HepG2 (cell line): ENCODE results near the gene PLD2.

Experiments used
- ELF4 ChIP-seq: sonication (generic); formaldehyde crosslinking; IDR thresholded peaks from 2 replicates; pipeline ENCODE4 v1.5.0; 2020; ENCODE audit warnings: missing genetic modification reagents, mild to moderate bottlenecking, moderate library complexity, borderline replicate concordance
- GABPA ChIP-seq, 2 experiments: IDR thresholded peaks; 2 replicates each; pipeline ENCODE4 v1.6.1; 2011 to 2016; ENCODE audit warnings: low read depth in 2 of 2, low read length in 1 of 2, missing biosample characterization in 1 of 2, missing genetic modification characterization in 1 of 2
- PTBP1 ChIP-seq: fragments of 200-400 bp; formaldehyde crosslinking; IDR thresholded peaks from 2 replicates; pipeline ENCODE4 v1.6.1; 2018; ENCODE audit warnings: low read length, low read depth; ENCODE audit not compliant: poor library complexity, severe bottlenecking
- RAD21 ChIP-seq: fragments of 450-650 bp; formaldehyde crosslinking; IDR thresholded peaks from 2 replicates; pipeline ENCODE4 v1.5.0; 2020; ENCODE audit warnings: mild to moderate bottlenecking
- ZNF367 ChIP-seq: sonication (generic); formaldehyde crosslinking; IDR thresholded peaks from 2 replicates; pipeline ENCODE4 v1.4.0; 2020; ENCODE audit warnings: missing genetic modification reagents, borderline replicate concordance
- TF ChIP-seq, protein P1 (sequence below): sonication (generic); formaldehyde crosslinking; IDR thresholded peaks from 2 replicates; pipeline ENCODE4 v1.5.0; 2020; ENCODE audit warnings: mild to moderate bottlenecking, missing genetic modification reagents, moderate library complexity
- TF ChIP-seq, protein P2 (sequence below): sonication (generic); formaldehyde crosslinking; IDR thresholded peaks from 2 replicates; pipeline ENCODE4 v1.5.0; 2020; ENCODE audit warnings: missing genetic modification reagents
- TF ChIP-seq, protein P3 (sequence below): sonication (generic); formaldehyde crosslinking; IDR thresholded peaks from 2 replicates; pipeline ENCODE4 v1.5.0; 2020; ENCODE audit warnings: mild to moderate bottlenecking, low read depth, missing genetic modification reagents, borderline replicate concordance

DNA sequence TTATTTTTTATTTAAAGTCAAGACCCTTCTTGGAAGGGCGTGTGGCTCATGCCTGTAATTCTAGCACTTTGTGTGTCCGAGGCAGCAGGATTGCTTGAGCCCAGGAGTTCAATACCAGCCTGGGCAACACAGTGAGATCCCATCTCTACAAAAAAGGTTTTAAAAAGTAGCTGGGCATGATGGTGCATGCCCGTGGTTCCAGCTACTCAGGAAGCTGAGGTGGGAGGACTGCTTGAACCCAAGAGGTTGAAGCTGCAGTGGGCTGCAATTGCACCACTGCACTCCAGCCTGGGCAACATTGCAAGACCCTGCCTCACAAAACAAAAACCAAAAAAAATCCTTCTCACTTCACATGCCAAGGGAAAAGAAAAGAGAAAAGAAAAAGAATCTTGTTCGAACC, 55.8 kb downstream of the PLD2 start:
- TF ChIP-seq GABPA (IDR thresholded peaks at IDR 0.05; ENCODE audit: low read depth, low read length) (no peak), GABPA (CRISPR knock-in tag; IDR thresholded peaks at IDR 0.05; ENCODE audit: low read depth) (no peak), ZNF367 (no peak), PTBP1 (no peak), RAD21 (CRISPR knock-in tag) (no peak), ELF4 (no peak)
- TF ChIP-seq, protein P1, sequence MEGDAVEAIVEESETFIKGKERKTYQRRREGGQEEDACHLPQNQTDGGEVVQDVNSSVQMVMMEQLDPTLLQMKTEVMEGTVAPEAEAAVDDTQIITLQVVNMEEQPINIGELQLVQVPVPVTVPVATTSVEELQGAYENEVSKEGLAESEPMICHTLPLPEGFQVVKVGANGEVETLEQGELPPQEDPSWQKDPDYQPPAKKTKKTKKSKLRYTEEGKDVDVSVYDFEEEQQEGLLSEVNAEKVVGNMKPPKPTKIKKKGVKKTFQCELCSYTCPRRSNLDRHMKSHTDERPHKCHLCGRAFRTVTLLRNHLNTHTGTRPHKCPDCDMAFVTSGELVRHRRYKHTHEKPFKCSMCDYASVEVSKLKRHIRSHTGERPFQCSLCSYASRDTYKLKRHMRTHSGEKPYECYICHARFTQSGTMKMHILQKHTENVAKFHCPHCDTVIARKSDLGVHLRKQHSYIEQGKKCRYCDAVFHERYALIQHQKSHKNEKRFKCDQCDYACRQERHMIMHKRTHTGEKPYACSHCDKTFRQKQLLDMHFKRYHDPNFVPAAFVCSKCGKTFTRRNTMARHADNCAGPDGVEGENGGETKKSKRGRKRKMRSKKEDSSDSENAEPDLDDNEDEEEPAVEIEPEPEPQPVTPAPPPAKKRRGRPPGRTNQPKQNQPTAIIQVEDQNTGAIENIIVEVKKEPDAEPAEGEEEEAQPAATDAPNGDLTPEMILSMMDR = no peak
- TF ChIP-seq, protein P2, sequence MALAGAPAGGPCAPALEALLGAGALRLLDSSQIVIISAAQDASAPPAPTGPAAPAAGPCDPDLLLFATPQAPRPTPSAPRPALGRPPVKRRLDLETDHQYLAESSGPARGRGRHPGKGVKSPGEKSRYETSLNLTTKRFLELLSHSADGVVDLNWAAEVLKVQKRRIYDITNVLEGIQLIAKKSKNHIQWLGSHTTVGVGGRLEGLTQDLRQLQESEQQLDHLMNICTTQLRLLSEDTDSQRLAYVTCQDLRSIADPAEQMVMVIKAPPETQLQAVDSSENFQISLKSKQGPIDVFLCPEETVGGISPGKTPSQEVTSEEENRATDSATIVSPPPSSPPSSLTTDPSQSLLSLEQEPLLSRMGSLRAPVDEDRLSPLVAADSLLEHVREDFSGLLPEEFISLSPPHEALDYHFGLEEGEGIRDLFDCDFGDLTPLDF = no peak
- TF ChIP-seq, protein P3, sequence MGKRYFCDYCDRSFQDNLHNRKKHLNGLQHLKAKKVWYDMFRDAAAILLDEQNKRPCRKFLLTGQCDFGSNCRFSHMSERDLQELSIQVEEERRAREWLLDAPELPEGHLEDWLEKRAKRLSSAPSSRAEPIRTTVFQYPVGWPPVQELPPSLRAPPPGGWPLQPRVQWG (CRISPR knock-in tag) = no peak
